Loucy (cell line): ENCODE measurements around the gene SECISBP2L.

Experiments
- CTCF ChIP-seq: fragments of 200-600 bp; sonication (generic); conservative IDR thresholded peaks from 2 replicates; pipeline ENCODE4 v1.5.1; 2014; ENCODE audit warnings: mild to moderate bottlenecking, antibody characterized with exemption, low read length
- EZH2phosphoT487 ChIP-seq: fragments of 200-600 bp; IDR thresholded peaks from 2 replicates; pipeline ENCODE4 v1.6.1; 2018; ENCODE audit warnings: antibody characterized with exemption, mild to moderate bottlenecking, moderate library complexity, borderline replicate concordance

- TF ChIP-seq CTCF (no peak), EZH2phosphoT487 (no peak)
Measured at GRCh38 chr15:49037546-49037940, 8.7 kb downstream of the SECISBP2L start.
